Muscle of leg (tissue), 11 donors: Measurements from ENCODE around the gene TAF1C. TPM values are rescaled to one million over a fixed set of nuclear protein-coding genes. Genes with fewer than 3 reads are reported as not detected.

Experiments used
- DNase-seq: peaks from one replicate; pipeline ENCODE4 v3.0.0; 2013
- H3K27ac ChIP-seq: one replicate; pipeline ENCODE4 v1.5.1; 2013; ENCODE audit warnings: mild to moderate bottlenecking, low read length, control low read depth
- H3K27me3 ChIP-seq: one replicate; pipeline ENCODE4 v1.6.1; 2013; ENCODE audit warnings: low read length; ENCODE audit not compliant: control insufficient read depth, insufficient read depth
- H3K36me3 ChIP-seq: one replicate; pipeline ENCODE4 v1.6.1; 2013; ENCODE audit warnings: low read length; ENCODE audit not compliant: control insufficient read depth, insufficient read depth
- H3K4me1 ChIP-seq: one replicate; pipeline ENCODE4 v1.6.1; 2013; ENCODE audit warnings: low read length; ENCODE audit not compliant: control insufficient read depth, insufficient read depth
- H3K4me3 ChIP-seq: one replicate; pipeline ENCODE4 v1.5.1; 2013; ENCODE audit warnings: low read length, control low read depth
- H3K9me3 ChIP-seq: replicated peaks from 2 replicates; pipeline ENCODE4 v1.6.1; 2013; ENCODE audit warnings: low read depth, low read length; ENCODE audit not compliant: control insufficient read depth
- WGBS: methylation state at CpG from one replicate; pipeline ENCODE4 v1.1.5; 2013; ENCODE audit warnings: missing lambda C conversion rate; ENCODE audit not compliant: insufficient coverage; 5-methylcytosine and 5-hydroxymethylcytosine counted together
- polyA plus RNA-seq, 8 donors: library from polyadenylated mRNA; unstranded; fragments of 120-200 nt; gene quantifications; one replicate each; pipeline versions ENCODE4 v1.2.1 to v1.2.3, GENCODE V29; 2013; ENCODE audit warnings: inconsistent platforms in 1 of 8, low replicate concordance in 1 of 8; ENCODE audit not compliant: insufficient read length in 8 of 8, insufficient read depth in 1 of 8
- total RNA-seq: library from RNA; stranded (reverse); fragments of 120-200 nt; gene quantifications from one replicate; pipeline ENCODE4 v1.2.4, GENCODE V29; 2013

The TAF1C gene
- total and polyA plus RNA-seq, 9 donors = 18.3 to 38.0 (median 23.8) TPM

GRCh38 chr16:84137769-84138357 lies 49.0 kb downstream of the TAF1C start:
- no peaks in the 10 kb centered on the region for H3K36me3 ChIP-seq
- H3K9me3 ChIP-seq = no peaks in the 10 kb centered on the region
- WGBS = no CpG with 5 or more reads among the region's 7 CpGs
- H3K27ac ChIP-seq = no peak overlapping the region
- H3K4me1 ChIP-seq = peaks cover 4% of the 10 kb centered on the region
- no peak overlapping the region for H3K4me3 ChIP-seq
- no peak for DNase-seq
- no peaks in the 10 kb centered on the region for H3K27me3 ChIP-seq

- H3K27ac ChIP-seq = no peak overlapping the region
- no peak for DNase-seq
- 78% methylated on average over 6 of the region's 8 CpGs for WGBS
- no peaks in the 10 kb centered on the region for H3K9me3 ChIP-seq
- H3K36me3 ChIP-seq = no peaks in the 10 kb centered on the region
- peaks cover 4% of the 10 kb centered on the region for H3K4me1 ChIP-seq
- H3K4me3 ChIP-seq = no peak overlapping the region
- no peaks in the 10 kb centered on the region for H3K27me3 ChIP-seq
Observed at GRCh38 chr16:84137287-84137686, 49.6 kb downstream of the TAF1C start.

- WGBS = 93% methylated on average over 2 of the region's 11 CpGs
- Histone ChIP-seq H3K27ac (no peak overlapping the region), H3K9me3 (no peaks in the 10 kb centered on the region), H3K36me3 (no peaks in the 10 kb centered on the region), H3K27me3 (no peaks in the 10 kb centered on the region), H3K4me1 (peaks cover 4% of the 10 kb centered on the region), H3K4me3 (no peak overlapping the region)
- DNase-seq = no peak
Observed at GRCh38 chr16:84136331-84137125, 50.3 kb downstream of the TAF1C start.

- Histone ChIP-seq H3K4me1 (no peaks in the 10 kb centered on the region), H3K27ac (no peak overlapping the region), H3K9me3 (no peaks in the 10 kb centered on the region), H3K36me3 (peaks cover 10% of the 10 kb centered on the region), H3K4me3 (no peak overlapping the region), H3K27me3 (no peaks in the 10 kb centered on the region)
- no peak for DNase-seq
- WGBS = no CpG with 5 or more reads among the region's 7 CpGs
Observed at GRCh38 chr16:84132527-84133285, 54.2 kb downstream of the TAF1C start.

GRCh38 chr16:84131117-84131516 lies 55.7 kb downstream of the TAF1C start:
- no peaks in the 10 kb centered on the region for H3K27me3 ChIP-seq
- H3K36me3 ChIP-seq = peaks cover 12% of the 10 kb centered on the region
- 79% methylated on average over 4 of the region's 5 CpGs for WGBS
- H3K4me1 ChIP-seq = no peaks in the 10 kb centered on the region
- H3K9me3 ChIP-seq = no peaks in the 10 kb centered on the region
- H3K27ac ChIP-seq = no peak overlapping the region
- no peak for DNase-seq
- H3K4me3 ChIP-seq = no peak overlapping the region

Other genes starting within 250 kb of the TAF1C start
- 0.18 TPM for gene OSGIN1, start 233.8 kb downstream of the TAF1C start, total RNA-seq
- under 1 TPM; 0.24 to 0.88 (median 0.52) TPM for gene OSGIN1, start 233.8 kb downstream of the TAF1C start, polyA plus RNA-seq
- gene NECAB2, start 218.8 kb downstream of the TAF1C start, total RNA-seq = 0.22 TPM
- gene NECAB2, start 218.8 kb downstream of the TAF1C start, polyA plus RNA-seq = 1 to 10 TPM in 2 of 8 donors, under 1 TPM in 6; 0.53 to 1.5 (median 0.87) TPM
- gene SLC38A8, start 144.3 kb downstream of the TAF1C start, total RNA-seq = not detected
- not detected for gene SLC38A8, start 144.3 kb downstream of the TAF1C start, polyA plus RNA-seq
- 55.7 TPM for gene MBTPS1, start 70.1 kb downstream of the TAF1C start, total RNA-seq
- gene MBTPS1, start 70.1 kb downstream of the TAF1C start, polyA plus RNA-seq = 10 to 100 TPM; 54.8 to 91.7 (median 71.3) TPM
- gene HSDL1, start 41.9 kb downstream of the TAF1C start, total RNA-seq = 18.6 TPM
- 10 to 100 TPM; 14.8 to 20.3 (median 16.9) TPM for gene HSDL1, start 41.9 kb downstream of the TAF1C start, polyA plus RNA-seq
- under 0.01 TPM for gene DNAAF1, start 41.7 kb downstream of the TAF1C start, total RNA-seq
- 1 to 10 TPM in 1 of 8 donors, under 1 TPM in 7; 0.10 to 1.1 (median 0.37) TPM for gene DNAAF1, start 41.7 kb downstream of the TAF1C start, polyA plus RNA-seq
- 0.40 TPM for gene ADAD2, start 4.1 kb upstream of the TAF1C start, total RNA-seq
- 1 to 10 TPM in 3 of 8 donors, under 1 TPM in 4, not detected in 1; 0.28 to 1.2 (median 0.99) TPM for gene ADAD2, start 4.1 kb upstream of the TAF1C start, polyA plus RNA-seq
- gene KCNG4, start 53.0 kb upstream of the TAF1C start, total RNA-seq = under 0.01 TPM
- under 1 TPM in 7 of 8 donors, not detected in 1; 0.04 to 0.08 (median 0.04) TPM for gene KCNG4, start 53.0 kb upstream of the TAF1C start, polyA plus RNA-seq
- gene WFDC1, start 107.8 kb upstream of the TAF1C start, total RNA-seq = 2.6 TPM
- gene WFDC1, start 107.8 kb upstream of the TAF1C start, polyA plus RNA-seq = 1 to 10 TPM; 1.2 to 4.4 (median 2.4) TPM
- gene ATP2C2, start 181.5 kb upstream of the TAF1C start, total RNA-seq = 0.13 TPM
- gene ATP2C2, start 181.5 kb upstream of the TAF1C start, polyA plus RNA-seq = 1 to 10 TPM in 2 of 8 donors, under 1 TPM in 6; 0.25 to 2.3 (median 0.47) TPM